NCI-H1930 (cell line): ENCODE measurements around the gene CELF4.

ENCODE experiments used
- DNase-seq, 2 experiments: peaks; one replicate each; lab custom pipeline; 2025; lab: John Stamatoyannopoulos, UW

Gene CELF4

GRCh38 chr18:37280701-37281393 is 284.8 kb downstream of the CELF4 start:
- DNase-seq = no peak

GRCh38 chr18:37277804-37278203 is 287.8 kb downstream of the CELF4 start:
- DNase-seq = no peak

DNA sequence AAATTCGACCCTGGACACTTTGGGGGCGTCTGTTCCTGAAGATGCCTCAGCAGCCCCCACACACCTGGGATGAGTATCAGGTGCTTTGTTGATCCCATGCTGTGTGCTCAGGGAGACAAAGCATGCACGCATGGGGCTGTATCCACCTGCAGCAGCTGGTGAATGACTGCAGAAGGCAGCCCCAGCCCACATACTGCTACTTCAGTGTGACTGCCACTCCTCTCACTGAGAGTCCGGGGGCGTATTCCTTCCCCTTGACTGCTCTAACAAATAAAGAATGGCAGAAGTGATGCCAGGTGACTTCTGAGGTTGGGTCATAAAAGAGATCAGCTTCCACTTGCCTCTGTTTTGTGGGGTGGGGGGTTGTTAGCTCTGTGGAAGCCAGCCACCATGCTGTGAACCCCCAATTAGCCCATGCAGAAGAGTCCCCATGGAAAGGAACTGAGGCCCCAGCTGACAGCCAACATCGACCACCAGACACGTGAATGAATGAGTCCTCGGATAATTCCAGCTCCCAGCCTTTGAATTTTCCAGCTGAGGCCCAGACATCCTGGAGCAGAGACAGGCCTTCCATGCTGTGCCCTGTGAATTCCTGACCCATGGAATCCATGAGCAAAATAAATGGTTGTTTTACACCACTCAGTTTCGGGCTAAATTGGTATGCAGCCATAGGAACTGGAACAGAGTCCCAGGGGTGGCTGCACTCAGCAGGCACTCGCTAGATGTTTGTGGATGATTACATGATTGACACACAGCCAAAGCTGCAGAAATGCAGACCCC is 289.3 kb downstream of the CELF4 start:
- no peak for DNase-seq

DNA sequence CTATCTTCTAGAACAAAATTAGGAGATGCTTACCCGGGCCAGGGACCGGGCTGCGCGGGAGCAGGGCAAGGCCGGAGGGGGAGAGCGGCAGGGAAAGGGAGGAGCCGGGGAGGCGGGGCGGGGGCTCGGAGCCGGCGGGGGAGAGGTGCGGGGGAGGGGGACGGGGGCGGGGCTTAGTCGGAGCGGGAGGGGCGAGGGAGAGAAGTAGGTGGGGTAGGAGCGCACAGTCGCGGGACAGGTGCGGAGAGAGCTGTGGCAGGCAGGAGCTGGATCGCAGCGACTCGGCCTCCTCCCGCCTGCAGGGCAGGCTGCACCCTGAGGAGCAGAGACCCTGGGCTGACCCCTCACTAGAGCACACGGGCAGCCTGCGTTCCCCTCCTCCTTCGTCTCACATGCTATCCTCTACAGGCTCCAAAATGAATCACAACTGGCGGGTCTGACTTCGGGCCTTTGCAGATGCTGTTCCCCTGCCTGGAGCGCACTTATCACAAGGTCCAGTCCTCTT is 290.3 kb downstream of the CELF4 start:
- DNase-seq = no peak

DNA sequence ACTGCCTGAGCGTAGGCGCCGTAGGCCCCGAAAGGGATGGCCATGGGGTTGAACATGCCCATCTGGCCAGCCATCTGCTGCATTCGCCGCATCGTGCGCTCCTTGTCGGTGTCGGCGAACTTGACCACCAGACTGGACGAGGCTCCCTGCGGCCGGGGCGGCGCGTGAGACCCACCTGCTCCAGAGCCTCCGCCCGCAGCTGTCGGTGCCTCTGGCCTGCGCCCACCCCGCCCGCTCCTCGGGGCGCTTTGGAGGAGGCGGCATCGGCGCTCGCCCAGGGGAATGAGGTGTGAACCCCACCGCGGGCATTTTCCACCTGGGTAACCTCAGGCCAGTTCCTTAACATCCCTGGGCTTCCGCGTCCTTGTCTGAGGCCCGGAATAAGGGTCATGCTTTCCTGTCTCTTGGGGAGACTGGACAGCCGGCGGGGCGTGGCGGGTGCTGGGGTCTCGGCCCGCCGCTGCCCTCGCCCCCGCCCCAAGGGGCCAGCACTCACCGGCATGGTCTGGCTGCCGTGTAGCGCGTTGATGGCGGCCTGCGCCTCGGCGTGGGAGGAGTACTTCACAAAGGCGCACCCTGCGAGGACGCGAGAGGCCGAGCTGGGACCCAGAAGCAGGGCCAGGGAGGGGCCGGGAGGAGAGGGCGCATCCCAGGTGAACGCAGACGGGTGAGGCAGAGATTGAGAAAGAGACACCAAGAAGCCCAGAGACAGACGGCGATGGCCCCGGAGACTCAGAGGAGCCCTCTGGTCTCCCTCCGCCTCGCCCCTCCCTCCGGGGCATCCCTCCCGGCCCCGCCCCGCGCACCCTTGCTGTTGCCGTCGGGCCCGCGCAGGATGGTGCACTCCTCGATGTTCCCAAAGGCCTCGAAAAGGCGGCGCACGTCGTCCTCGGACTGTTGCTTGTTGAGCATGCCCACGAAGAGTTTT is 291.0 kb downstream of the CELF4 start:
- DNase-seq = no peak

GRCh38 chr18:37272841-37273240 is 292.8 kb downstream of the CELF4 start:
- no peak for DNase-seq

- DNase-seq = no peak
These were observed 293.4 kb downstream of the CELF4 start for GRCh38 chr18:37272226-37272625.

DNA sequence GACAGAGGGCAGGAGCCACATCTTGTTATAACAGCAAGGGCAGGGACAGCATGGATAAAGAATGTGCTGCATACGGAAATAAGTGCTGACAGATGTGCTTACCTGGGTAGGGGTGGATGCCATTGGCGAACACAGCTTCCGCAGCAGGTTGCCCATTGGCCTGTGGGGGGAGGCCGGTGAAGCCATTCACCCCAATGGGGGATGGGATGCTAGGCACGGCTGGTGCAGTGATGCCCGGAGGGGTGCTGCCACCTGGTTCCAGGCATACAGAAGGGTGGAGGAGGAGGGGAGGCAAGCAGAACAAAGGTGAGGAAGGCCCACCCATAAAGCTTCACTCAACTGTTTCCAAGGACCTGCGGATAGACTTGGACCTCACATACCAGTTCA is 294.9 kb downstream of the CELF4 start:
- DNase-seq = no peak

GRCh38 chr18:37270038-37270665 is 295.4 kb downstream of the CELF4 start:
- DNase-seq = no peak

DNA sequence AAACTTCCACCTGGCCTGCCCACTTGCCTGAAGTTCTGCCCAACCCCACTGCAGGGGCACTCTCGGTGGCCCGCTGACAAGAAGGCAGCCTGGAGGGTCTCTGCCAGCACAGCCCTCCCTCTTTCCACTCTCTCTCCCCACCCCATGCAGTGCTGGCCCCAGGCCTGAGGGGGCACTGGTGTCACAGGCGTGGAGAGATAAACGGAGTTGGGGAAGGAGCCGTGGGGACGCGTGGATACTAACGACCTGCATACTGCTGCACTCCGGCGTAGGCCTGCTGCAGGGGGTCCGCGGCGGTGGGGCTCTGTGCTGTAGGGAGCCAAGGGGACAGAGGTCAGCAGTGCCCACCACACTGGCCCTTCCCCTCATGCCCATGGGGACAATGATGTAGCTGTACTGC is 299.3 kb downstream of the CELF4 start:
- no peak for DNase-seq

DNA sequence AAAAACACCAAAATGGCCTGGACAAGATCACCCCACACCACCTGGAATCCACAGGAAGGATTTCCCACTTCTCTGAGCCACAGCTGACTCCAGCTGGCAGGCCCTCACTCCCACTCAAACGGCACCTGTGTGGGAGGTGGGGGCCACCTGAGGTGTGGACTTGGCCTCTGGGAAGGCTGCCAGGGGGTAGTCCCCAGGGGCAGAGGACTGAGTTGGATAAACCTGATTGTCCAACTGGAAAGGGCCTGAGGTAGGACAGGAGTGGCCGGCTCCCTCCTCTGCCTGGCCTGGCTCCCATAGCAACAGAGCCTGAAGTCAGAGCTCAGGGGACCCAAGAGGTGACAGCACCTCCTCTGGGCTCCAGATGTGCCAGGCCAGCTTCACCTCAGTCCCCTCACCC is 300.2 kb downstream of the CELF4 start:
- DNase-seq = no peak

DNA sequence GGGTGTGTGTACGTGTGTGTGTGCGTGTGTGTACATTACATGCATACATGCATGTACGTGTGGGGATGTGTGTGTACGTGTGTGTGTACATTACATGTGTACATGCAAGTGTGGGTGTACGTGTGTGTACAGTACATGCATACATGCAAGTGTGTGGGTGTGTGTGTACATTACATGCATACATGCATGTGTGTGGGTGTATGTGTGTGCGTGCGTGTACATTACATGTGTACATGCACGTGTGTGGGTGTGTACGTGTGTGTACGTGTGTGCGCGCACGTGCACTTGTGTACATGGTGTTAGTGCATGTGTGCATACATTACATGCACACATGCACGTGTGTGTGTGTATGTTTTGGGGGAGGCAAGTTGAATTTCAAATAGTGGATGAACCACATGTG is 300.6 kb downstream of the CELF4 start:
- no peak for DNase-seq

- DNase-seq = no peak
These were observed 303.6 kb downstream of the CELF4 start for GRCh38 chr18:37261988-37262387.

- DNase-seq = no peak
These were observed 304.3 kb downstream of the CELF4 start for GRCh38 chr18:37261246-37261840.

GRCh38 chr18:37260367-37261093 is 305.1 kb downstream of the CELF4 start:
- DNase-seq = no peak

- no peak for DNase-seq
These were observed 305.9 kb downstream of the CELF4 start for GRCh38 chr18:37259711-37260110.

DNA sequence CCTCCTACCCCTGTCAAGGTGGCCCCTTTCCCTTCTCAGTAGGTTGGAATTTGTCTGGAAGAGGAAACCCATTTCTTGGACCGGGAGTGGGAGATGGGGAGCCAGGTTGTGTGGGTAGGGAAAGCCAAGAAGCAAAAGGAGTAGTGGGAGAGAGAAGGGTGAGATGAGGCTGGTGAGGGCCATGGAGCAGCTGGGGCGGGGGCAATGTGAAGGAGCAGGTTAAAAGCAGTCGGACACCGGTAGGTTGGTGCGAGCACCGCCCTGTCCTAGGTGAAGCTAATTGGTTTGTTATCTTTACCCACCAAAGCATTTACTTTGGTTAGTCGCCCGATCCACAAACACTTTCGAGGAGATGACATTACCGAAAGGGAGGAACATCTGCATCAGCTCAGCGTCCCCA is 306.8 kb downstream of the CELF4 start:
- no peak for DNase-seq

DNA sequence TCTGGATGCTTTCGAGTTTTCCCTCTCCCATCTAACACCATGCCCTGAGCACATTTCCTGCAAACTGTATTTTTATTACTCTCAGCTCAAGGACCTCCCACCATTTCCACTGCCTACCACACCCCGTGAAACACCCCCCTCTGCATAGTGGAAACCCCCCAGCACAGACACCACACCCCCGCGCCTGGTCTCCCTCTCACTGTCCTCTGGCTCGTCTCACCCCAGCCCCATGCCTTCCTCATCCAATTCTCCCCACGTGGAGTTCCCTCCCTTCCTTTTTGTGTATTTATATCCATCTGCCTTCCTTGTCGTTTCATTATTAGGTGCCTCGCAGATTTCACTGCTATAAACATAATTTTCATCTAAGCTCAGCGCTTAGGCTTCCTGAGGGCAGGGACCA is 307.5 kb downstream of the CELF4 start:
- DNase-seq = no peak

GRCh38 chr18:37254973-37255372 is 310.6 kb downstream of the CELF4 start:
- no peak for DNase-seq

- no peak for DNase-seq
These were observed 311.3 kb downstream of the CELF4 start for GRCh38 chr18:37254236-37254754.
